GM19372 (cell line): ENCODE data around the gene DOCK3.
"Not testable (repeated sequence)": the region's sequence is repeated elsewhere in the genome, so short reads cannot be mapped to it uniquely, and the experiment has no call there.

Source experiments
- ATAC-seq: cut with Tn5 transposase; IDR thresholded peaks from one replicate; pipeline ENCODE4 v1.9.1; 2021; ENCODE audit warnings: mild to moderate bottlenecking, low read depth, moderate library complexity; ENCODE audit not compliant: unreplicated experiment

DOCK3 gene

GRCh38 chr3:51378726-51379125 lies 704.0 kb downstream of the DOCK3 start:
- ATAC-seq = no peak

GRCh38 chr3:51379301-51379700 lies 704.6 kb downstream of the DOCK3 start:
- ATAC-seq = no peak

GRCh38 chr3:51379746-51380455 lies 705.2 kb downstream of the DOCK3 start:
- ATAC-seq = no peak

GRCh38 chr3:51380601-51381332 lies 706.0 kb downstream of the DOCK3 start:
- ATAC-seq = no peak

- ATAC-seq = no peak
Measured at GRCh38 chr3:51381333-51381705, 706.6 kb downstream of the DOCK3 start.

- no peak for ATAC-seq
Measured at GRCh38 chr3:51382076-51382745, 707.5 kb downstream of the DOCK3 start.

GRCh38 chr3:51382947-51383578 lies 708.3 kb downstream of the DOCK3 start:
- ATAC-seq = no peak

- ATAC-seq = peak; percentile 14
Measured at GRCh38 chr3:51384055-51384725, 709.5 kb downstream of the DOCK3 start.

- ATAC-seq = peak; percentile 91
Measured at GRCh38 chr3:51384726-51385473, 710.2 kb downstream of the DOCK3 start, which contains the start of gene MANF. TSS of gene MANF (plus strand) at chr3:51385291. CDS start at chr3:51385343, 52 bp downstream.

GRCh38 chr3:51385621-51386091 lies 710.9 kb downstream of the DOCK3 start:
- ATAC-seq = no peak

- ATAC-seq = no peak
Measured at GRCh38 chr3:51386159-51386851, 711.6 kb downstream of the DOCK3 start.

- no peak for ATAC-seq
Measured at GRCh38 chr3:51386852-51387229, 712.1 kb downstream of the DOCK3 start.

- not testable (repeated sequence) for ATAC-seq
Measured at GRCh38 chr3:51387281-51387680, 712.6 kb downstream of the DOCK3 start.

- ATAC-seq = no peak
Measured at GRCh38 chr3:51388286-51389029, 713.7 kb downstream of the DOCK3 start.

- ATAC-seq = no peak
Measured at GRCh38 chr3:51389423-51390183, 714.9 kb downstream of the DOCK3 start.

- ATAC-seq = peak; percentile 2
Measured at GRCh38 chr3:51390246-51391074, 715.7 kb downstream of the DOCK3 start.

- ATAC-seq = peak; percentile 87
Measured at GRCh38 chr3:51391075-51391565, 716.4 kb downstream of the DOCK3 start, which contains the start of gene RBM15B. TSS of gene RBM15B (plus strand) at chr3:51391285. CDS start at chr3:51391400, 115 bp downstream.
